ENCODE data around the gene EFTUD2. TPM values are rescaled to one million over a fixed set of nuclear protein-coding genes. Genes with fewer than 3 reads are reported as not detected.

EFTUD2 gene
- total RNA-seq, 6 donors from 2014 or later: 66.6 to 146 (median 75.6) TPM

DNA sequence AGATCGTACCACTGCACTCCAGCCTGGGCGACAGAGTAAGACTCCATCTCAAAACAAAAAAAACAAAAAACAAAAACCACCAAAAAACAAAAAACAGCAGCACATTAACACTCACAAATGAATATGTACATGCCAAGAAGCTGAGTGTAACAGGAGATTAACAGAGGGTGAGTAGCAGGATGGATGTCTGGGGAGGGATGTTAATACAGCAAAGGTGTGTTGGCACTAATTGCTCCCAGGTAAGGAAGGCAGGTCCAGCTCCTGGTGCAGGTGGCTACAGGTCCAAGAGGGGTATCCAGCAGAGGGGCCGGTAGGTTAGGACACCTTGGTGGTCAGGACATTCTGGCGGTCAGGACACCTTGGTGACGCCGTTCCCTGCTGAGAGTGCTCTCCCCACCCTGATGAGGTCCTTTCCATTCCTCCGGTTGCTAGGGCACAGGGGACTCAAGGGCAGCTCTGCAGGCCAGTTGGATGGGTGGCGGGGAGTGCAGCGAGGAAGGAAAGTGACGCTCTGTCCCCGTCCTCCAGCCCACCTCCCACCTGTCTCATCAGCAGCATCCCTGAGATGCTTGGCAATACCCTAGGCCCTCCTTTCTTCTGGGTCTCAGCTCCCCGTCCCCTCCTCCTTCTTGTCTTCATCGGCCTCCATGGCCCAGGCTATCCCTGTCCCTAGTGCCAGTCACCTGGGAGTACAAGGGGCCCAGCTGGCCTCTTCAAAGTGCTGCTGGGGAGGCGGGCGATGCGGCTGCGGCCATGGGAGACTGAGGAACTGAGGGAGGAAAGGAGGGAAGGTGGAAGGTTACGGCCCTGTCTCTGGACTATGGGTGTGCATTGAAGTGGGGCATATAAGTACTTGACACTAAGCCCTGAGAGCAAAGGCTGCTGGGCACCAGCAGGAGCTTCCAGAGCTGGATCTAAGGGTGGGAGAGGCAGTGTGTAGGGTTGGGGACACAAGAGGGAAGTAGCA is 26.8 kb upstream of the EFTUD2 start:
- DNase-seq (no peak), ATAC-seq (ENCODE audit: low FRiP score in 2 of 2) (no peak)
- H3K4me1 ChIP-seq: no peaks in the 10 kb centered on the region
- H3K27ac ChIP-seq: no peak overlapping the region
- TF ChIP-seq POLR2AphosphoS5 (IDR thresholded peaks at IDR 0.05) (no peak), POLR2A (IDR thresholded peaks at IDR 0.05) (no peak), EP300 (IDR thresholded peaks at IDR 0.05) (no peak)
- TF ChIP-seq, protein P1, sequence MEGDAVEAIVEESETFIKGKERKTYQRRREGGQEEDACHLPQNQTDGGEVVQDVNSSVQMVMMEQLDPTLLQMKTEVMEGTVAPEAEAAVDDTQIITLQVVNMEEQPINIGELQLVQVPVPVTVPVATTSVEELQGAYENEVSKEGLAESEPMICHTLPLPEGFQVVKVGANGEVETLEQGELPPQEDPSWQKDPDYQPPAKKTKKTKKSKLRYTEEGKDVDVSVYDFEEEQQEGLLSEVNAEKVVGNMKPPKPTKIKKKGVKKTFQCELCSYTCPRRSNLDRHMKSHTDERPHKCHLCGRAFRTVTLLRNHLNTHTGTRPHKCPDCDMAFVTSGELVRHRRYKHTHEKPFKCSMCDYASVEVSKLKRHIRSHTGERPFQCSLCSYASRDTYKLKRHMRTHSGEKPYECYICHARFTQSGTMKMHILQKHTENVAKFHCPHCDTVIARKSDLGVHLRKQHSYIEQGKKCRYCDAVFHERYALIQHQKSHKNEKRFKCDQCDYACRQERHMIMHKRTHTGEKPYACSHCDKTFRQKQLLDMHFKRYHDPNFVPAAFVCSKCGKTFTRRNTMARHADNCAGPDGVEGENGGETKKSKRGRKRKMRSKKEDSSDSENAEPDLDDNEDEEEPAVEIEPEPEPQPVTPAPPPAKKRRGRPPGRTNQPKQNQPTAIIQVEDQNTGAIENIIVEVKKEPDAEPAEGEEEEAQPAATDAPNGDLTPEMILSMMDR (IDR thresholded peaks at IDR 0.05): no peak
- WGBS, 2 donors: 94 to 96% methylated on average over 18 of the region's 18 CpGs
- no peaks in the 10 kb centered on the region for H3K9me3 ChIP-seq
- H3K27me3 ChIP-seq: no peaks in the 10 kb centered on the region
- H3K36me3 ChIP-seq: no peaks in the 10 kb centered on the region
- H3K4me3 ChIP-seq: no peak overlapping the region

DNA sequence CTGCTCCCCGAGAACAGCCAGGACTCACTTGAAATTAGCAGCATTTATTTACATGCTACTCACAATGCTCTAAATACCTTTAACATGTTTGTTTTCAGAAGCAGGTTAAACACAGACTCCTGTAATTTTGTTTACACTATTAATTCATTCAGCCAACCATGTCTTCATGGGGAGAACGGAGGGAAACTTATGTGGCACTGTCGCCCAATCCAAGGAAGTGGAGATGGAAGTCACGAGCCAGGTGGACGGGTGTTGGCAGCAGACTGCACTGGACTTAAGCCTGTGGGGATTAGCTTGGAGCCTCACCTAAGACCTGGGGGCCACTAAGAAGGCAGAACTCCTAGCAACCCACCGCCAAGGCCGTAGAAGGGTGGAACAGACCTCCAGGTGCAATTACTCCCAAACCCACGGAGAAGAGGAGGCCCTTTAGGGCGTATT is 24.9 kb upstream of the EFTUD2 start:
- no peak overlapping the region for H3K27ac ChIP-seq
- H3K4me3 ChIP-seq: no peak overlapping the region
- TF ChIP-seq EP300 (IDR thresholded peaks at IDR 0.05): no peak
- TF ChIP-seq POLR2A (IDR thresholded peaks at IDR 0.05): no peak
- no peak for TF ChIP-seq POLR2AphosphoS5 (IDR thresholded peaks at IDR 0.05)
- TF ChIP-seq, protein P1 (IDR thresholded peaks at IDR 0.05): no peak
- no peaks in the 10 kb centered on the region for H3K9me3 ChIP-seq
- no peak for ATAC-seq (ENCODE audit: low FRiP score in 2 of 2)
- no peaks in the 10 kb centered on the region for H3K36me3 ChIP-seq
- H3K4me1 ChIP-seq: no peaks in the 10 kb centered on the region
- no peak for DNase-seq
- WGBS, 2 donors: 86 to 95% methylated on average over 9 of the region's 9 CpGs
- no peaks in the 10 kb centered on the region for H3K27me3 ChIP-seq

DNA sequence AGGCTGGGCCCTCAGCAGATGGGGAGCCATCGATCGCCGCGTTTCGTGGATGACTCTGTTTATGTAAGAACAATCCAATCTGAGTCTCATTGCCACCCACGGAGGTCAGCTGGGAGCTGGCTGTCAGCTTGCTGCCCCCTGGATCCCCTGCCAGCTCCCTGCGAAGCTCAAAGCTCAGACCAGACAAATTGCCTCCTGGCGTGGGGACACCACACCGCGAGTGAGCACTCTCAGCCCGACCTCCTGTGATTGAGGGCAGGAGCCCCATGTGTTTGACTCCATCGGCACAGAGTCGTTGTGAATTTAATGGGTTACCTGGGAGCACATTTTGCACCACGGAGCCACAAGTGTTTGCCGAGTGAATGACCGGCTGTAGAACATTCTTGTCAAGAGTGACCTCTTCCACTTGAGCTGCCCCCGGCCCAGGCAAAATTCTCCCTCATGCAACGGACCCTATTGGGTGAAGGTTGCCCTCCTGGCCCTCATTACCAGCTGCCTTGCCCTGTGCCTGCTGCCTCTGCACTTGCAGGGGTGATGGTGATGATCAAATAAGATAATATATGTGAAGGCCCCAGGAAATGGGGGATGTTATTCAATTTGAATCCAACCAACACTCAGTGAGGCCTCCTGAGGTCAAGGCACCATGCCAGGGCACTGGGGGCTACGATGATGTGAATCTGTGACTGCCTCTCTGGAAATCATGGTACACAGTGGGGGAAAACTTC is 23.7 kb upstream of the EFTUD2 start:
- H3K4me1 ChIP-seq: no peaks in the 10 kb centered on the region
- ATAC-seq (ENCODE audit: low FRiP score in 2 of 2): no peak
- TF ChIP-seq EP300 (IDR thresholded peaks at IDR 0.05) (no peak), POLR2AphosphoS5 (IDR thresholded peaks at IDR 0.05) (no peak), POLR2A (IDR thresholded peaks at IDR 0.05) (no peak)
- TF ChIP-seq, protein P1 (IDR thresholded peaks at IDR 0.05): no peak

DNA sequence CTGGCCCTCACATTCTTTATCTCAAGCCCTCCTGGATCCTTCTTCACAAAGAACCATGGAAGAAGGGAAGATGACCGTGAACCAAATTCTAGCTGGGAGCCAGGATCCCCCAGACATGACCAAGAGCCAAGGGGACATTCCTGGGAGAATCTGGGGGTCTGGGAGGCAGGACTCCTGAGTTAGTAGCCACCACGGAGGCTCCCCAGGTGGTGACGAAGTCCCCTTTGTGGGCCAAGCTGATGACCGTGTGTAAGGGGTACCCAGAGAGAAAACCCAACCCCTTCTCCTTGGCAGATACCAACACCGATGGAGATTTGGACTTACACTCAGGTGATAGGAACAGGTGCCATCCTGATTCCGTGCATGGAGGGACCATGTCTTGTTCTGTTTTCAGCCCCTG is 22.9 kb upstream of the EFTUD2 start:
- WGBS, 2 donors: 90 to 100% methylated on average over 1 to 6 of the region's 6 CpGs

More for the DNA sequence above, 23.7 kb upstream of the EFTUD2 start:
- Histone ChIP-seq H3K4me3 (no peak overlapping the region), H3K27me3 (no peaks in the 10 kb centered on the region), H3K27ac (no peak overlapping the region), H3K36me3 (no peaks in the 10 kb centered on the region), H3K9me3 (no peaks in the 10 kb centered on the region)
- no peak for DNase-seq
- 74 to 78% methylated on average over 16 to 19 of the region's 19 CpGs for WGBS, 2 donors

More for the DNA sequence above, 22.9 kb upstream of the EFTUD2 start:
- DNase-seq (no peak), ATAC-seq (ENCODE audit: low FRiP score in 2 of 2) (no peak)
- Histone ChIP-seq H3K9me3 (no peaks in the 10 kb centered on the region), H3K4me1 (no peaks in the 10 kb centered on the region), H3K27me3 (no peaks in the 10 kb centered on the region), H3K4me3 (no peak overlapping the region), H3K27ac (no peak overlapping the region), H3K36me3 (no peaks in the 10 kb centered on the region)
- TF ChIP-seq, protein P1 (IDR thresholded peaks at IDR 0.05): no peak
- TF ChIP-seq EP300 (IDR thresholded peaks at IDR 0.05) (no peak), POLR2A (IDR thresholded peaks at IDR 0.05) (no peak), POLR2AphosphoS5 (IDR thresholded peaks at IDR 0.05) (no peak)

Measured in upper lobe of left lung (tissue), 6 donors.